ENCODE results near the gene FAM47B. TPM values are rescaled to one million over a fixed set of nuclear protein-coding genes. Genes with fewer than 3 reads are reported as not detected.

The FAM47B gene
- polyA plus RNA-seq (2014; cell fraction: cytosol; rRNA removed) = not detected in 2 replicates
- not detected in 2 replicates for polyA plus RNA-seq (2014; cell fraction: nucleus; rRNA removed)

- DNase-seq (ENCODE audit: low spot score) = no peak
Measured at GRCh38 chrX:34942496-34942895, at the start of gene FAM47B. Gene FAM47B, plus strand, starts transcription at chrX:34942796. Its CDS starts 36 bp downstream, at chrX:34942832.

- DNase-seq (ENCODE audit: low spot score) = no peak
Measured at GRCh38 chrX:34893741-34894140, 48.9 kb upstream of the FAM47B start.

- DNase-seq (ENCODE audit: low spot score) = no peak
Measured at GRCh38 chrX:34900691-34901090, 41.9 kb upstream of the FAM47B start.

- no peak for DNase-seq (ENCODE audit: low spot score)
Measured at GRCh38 chrX:34901761-34902160, 40.8 kb upstream of the FAM47B start.

GRCh38 chrX:34903316-34903715, 39.3 kb upstream of the FAM47B start:
- DNase-seq (ENCODE audit: low spot score) = no peak

- DNase-seq (ENCODE audit: low spot score) = peak; percentile 1
Measured at GRCh38 chrX:34909151-34909550, 33.4 kb upstream of the FAM47B start.

GRCh38 chrX:34915463-34916225, 27.0 kb upstream of the FAM47B start:
- no peak for DNase-seq (ENCODE audit: low spot score)

- no peak for DNase-seq (ENCODE audit: low spot score)
Measured at GRCh38 chrX:34917146-34917545, 25.4 kb upstream of the FAM47B start.

GRCh38 chrX:34918091-34918736, 24.4 kb upstream of the FAM47B start:
- DNase-seq (ENCODE audit: low spot score) = no peak

GRCh38 chrX:34918856-34919255, 23.7 kb upstream of the FAM47B start:
- peak; percentile 13 for DNase-seq (ENCODE audit: low spot score)

- DNase-seq (ENCODE audit: low spot score) = no peak
Measured at GRCh38 chrX:34927866-34928265, 14.7 kb upstream of the FAM47B start.

- DNase-seq (ENCODE audit: low spot score) = no peak
Measured at GRCh38 chrX:34943235-34943634, 639 bp downstream of the FAM47B start.

GRCh38 chrX:34956916-34957315, 14.3 kb downstream of the FAM47B start:
- no peak for DNase-seq (ENCODE audit: low spot score)

GRCh38 chrX:34961662-34962061, 19.1 kb downstream of the FAM47B start:
- no peak for DNase-seq (ENCODE audit: low spot score)

GRCh38 chrX:34972206-34972605, 29.6 kb downstream of the FAM47B start:
- no peak for DNase-seq (ENCODE audit: low spot score)

- no peak for DNase-seq (ENCODE audit: low spot score)
Measured at GRCh38 chrX:34978171-34978570, 35.6 kb downstream of the FAM47B start.

GRCh38 chrX:34987646-34988045, 45.0 kb downstream of the FAM47B start:
- DNase-seq (ENCODE audit: low spot score) = no peak

Measured in SK-N-DZ (cell line).